Measurements from ENCODE around the gene AQP9.
A peak's percentile ranks its signal among the peaks of the same experiment; 100 is the strongest.
"Not testable (repeated sequence)": the region's sequence is repeated elsewhere in the genome, so short reads cannot be mapped to it uniquely, and the experiment has no call there.

AQP9 gene

DNA sequence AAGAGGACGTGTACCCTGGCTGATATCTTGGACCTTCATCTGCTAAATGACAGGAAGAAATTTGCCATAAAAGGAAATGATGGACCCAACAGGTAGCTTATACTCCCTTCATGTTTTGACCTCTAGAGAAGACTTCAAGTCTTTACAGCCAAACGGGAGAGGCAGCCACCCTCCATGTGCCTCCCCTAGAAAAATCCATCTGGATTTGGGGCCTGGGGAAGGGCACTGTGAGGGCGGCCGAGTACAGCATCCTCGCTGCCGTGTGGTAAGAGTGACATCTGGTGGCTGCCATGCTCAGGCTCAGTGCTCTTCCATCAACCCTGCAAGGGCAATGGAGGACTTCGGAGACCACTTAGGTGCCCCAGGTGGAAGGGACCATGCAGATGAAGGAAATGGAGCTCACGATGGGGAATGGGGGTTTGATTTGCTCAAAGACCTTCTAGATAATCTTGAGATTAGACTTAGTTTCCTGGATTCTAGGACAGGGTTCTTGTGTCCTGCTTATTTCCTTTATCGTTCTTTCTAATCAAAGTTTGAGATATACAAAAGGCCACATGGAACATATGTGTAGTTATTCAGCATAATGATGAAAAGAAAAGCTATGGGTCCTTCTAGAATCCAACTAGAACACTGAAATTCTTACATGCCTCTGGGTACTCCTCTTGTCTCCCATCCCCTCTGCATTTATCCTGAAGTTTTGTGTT is 44.4 kb downstream of the AQP9 start:
- DNase-seq (ENCODE audit: low spot score), result peak; percentile 81

DNA sequence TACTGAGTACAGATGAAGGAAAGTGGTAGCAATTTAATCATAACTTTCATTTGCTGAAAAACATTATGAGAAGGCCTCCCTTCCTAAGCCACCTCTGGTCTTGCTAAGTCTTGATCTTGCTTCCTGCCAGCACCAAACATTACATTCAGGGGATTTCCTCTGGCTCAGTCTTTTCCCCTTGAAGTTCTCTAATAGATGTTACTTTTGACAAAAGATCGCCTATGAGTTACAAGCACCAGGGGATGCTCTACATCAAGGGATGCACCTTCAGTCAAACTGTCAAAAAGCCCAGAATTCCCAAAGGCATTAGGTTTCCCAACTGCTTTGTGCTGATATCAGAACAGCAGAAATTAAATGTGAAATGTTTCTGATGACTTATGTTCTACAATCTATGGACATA is 47.3 kb downstream of the AQP9 start:
- DNase-seq (ENCODE audit: low spot score), result no peak

DNA sequence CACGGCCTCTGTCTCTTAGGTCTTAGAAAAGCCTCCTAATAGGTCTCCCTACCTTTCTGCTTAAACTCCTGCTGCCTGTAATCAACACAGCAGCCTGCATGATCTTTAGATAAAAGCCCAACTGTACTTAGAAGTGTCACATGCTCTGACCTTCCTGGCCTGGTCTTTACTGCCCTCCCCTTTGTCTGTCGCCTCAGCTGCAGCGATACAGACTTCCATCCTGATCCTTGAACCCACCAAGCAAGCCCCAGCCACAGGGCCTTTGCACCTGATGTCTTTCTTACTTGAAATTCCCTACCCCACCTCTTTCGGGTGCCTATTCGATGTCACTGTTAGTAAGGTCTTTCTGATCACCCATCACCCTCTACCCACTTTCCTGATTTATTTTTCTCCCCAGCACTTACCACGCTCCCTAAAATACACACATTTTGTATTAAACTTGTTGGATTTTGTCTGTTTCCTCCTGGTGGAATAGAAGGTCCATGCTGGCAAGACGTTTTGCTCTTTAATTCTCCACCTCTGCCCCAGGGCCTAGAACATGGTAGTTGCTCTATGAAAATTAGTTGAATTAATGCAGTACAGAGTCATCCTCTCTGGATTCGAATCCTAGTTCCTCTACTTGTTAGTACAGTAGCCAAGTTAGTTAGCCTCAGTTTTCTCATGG is 51.1 kb downstream of the AQP9 start:
- no peak for DNase-seq (ENCODE audit: low spot score)

DNA sequence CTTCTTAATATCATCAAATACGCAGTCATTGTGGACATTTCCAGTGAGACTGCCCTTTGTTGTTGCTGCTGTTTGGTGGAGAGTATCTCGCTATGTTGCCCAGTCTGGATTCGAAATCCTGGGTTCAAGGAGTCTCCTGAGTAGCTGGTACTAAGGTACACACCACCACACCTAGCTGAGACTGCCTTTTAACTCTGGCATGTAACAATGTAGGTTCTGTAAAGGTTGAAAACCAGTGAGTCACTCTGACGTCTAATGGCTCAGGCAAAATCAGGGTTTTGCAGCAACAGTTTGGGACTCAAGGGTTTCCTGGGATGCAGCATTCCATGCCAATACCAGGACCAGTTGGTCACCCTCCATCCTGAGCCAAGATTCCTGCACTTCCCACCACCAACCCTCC is 52.2 kb downstream of the AQP9 start:
- DNase-seq (ENCODE audit: low spot score), result no peak

DNA sequence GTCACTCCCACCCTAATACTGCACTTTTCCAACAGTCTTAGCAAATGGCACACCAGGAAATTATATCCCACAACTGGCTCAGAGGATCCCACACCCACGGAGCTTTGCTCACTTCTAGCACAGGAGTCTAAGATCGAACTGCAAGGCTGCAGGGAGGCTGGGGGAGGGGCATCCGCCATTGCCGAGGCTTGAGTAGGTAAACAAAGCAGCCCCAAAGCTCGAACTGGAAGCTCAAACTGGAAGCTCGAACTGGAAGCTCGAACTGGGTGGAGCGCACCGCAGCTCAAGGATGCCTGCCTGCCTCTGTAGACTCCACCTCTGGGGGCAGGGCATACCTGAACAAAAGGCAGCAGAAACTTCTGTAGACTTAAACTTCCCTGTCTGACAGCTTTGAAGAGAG is 55.5 kb downstream of the AQP9 start:
- DNase-seq (ENCODE audit: low spot score), result not testable (repeated sequence)

DNA sequence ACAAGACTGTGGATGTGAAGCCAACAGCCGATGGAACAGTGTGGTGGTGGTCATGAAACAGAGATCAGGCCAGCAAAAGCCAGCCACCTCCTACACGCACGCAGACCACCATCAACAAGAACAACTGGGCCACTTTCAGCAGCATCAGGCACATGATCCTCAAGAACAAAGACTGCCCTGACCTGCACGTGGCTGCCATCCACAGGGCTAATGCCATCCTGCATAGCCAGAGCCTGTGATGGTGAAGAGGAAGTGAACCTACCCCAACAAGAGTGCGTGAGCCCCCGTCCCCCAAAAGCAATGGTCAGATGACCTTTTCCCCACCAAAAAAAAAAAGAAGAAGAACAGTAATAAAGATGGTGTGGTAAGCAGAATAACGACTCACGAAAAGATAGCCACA is 62.6 kb downstream of the AQP9 start:
- no peak for DNase-seq (ENCODE audit: low spot score)

DNA sequence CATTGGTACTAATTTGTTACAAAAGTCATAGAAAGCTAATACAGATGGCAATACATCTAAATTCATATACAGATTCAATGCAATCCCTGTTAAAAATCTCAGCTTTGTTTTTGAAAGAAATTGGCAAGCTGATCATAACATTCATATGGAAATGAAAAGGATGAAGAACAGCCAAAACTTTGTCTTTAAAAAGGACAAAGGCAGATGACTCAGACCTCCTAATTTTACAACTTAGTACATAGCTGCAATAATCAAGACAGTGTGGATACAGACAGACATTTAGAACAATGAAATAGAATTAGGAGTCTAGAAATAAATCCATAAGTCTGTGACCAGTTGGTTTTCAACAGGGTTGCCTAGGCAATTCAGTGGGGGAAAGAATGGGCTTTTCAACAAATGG is 63.3 kb downstream of the AQP9 start:
- DNase-seq (ENCODE audit: low spot score), result no peak

DNA sequence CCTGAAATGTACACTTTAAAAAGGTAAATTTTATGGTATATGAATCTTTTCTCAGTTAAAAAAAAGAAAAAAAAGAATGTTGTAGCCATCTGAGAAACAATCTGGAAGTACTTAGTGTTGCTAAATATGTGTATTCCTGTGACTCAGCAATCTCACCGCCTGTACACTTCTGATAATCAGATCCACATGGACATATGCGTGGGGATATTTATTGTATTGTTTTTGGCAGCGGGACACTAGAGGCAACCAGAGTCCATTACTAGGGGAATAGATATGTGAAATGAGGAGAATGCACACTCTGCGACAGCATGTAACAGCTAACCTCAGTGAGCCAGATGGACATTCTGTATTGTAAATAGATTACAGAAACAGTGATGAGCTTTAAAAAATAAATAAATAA is 65.4 kb downstream of the AQP9 start:
- no peak for DNase-seq (ENCODE audit: low spot score)

DNA sequence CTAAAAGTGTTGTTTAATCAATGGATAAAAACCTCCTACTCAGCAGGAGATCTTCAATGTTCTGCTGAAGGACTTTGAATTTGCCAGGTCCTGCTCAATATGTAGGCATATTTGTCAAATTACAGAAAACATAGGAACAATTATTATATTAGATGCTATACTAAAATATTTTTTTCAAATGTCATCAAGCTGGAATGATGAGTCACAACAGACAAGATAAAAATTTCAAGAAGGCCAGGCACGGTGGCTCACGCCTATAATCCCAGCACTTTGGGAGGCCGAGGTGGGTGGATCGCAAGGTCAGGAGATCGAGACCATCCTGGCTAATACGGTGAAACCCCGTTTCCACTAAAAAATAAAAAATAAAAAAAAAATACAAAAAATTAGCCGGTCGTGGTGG is 68.0 kb downstream of the AQP9 start:
- DNase-seq (ENCODE audit: low spot score), result no peak

DNA sequence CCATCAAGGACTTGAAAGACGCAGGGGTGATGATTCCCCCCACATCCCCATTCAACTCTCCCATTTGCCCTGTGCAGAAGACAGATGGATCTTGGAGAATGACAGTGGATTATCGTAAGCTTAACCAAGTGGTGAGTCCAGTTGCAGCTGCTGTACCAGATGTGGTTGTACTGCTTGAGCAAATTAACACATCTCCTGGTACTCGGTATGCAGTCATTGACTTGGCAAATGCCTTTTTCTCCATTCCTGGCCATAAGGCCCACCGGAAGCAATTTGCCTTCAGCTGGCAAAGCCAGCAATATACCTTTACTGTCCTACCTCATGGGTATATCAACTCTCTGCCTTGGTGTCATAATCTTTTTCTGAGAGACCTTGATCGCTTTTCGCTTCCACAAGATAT is 70.0 kb downstream of the AQP9 start:
- not testable (repeated sequence) for DNase-seq (ENCODE audit: low spot score)

DNA sequence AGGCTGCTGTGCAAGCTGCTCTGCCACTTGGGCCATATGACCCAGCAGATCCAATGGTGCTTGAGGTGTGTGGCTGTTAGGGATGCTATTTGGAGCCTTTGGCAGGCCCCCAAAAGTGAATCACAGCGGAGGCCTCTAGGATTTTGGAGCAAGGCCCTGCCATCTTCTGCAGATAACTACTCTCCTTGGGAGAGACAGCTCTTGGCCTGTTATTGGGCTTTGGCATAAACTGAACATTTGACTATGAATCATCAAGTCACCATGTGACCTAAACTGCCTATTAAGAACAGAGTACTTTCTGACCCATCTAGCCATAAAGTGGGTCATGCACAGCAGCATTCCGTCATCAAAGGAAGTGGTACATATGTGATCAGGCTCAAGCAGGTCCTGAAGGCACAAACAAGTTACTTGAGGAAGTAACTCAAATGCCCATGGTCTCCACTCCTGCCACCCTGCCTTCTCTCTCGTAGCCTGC is 70.9 kb downstream of the AQP9 start:
- not testable (repeated sequence) for DNase-seq (ENCODE audit: low spot score)

DNA sequence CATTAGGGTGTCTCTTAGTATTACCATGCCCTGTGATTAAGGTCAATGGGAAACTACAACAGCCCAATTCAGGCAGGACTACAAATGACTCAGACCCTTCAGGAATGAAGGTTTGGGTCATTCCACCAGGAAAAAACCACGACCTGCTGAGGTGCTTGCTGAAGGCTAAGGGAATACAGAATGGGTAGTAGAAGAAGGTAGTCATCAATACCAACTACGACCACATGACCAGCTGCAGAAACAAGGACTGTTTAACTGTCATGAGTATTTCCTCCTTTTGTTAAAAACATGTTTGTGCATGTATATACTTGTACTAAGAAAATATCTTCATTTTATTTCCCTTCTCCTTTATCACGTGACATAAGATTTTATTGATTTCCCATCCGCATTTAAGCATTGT is 71.8 kb downstream of the AQP9 start:
- DNase-seq (ENCODE audit: low spot score), result not testable (repeated sequence)

DNA sequence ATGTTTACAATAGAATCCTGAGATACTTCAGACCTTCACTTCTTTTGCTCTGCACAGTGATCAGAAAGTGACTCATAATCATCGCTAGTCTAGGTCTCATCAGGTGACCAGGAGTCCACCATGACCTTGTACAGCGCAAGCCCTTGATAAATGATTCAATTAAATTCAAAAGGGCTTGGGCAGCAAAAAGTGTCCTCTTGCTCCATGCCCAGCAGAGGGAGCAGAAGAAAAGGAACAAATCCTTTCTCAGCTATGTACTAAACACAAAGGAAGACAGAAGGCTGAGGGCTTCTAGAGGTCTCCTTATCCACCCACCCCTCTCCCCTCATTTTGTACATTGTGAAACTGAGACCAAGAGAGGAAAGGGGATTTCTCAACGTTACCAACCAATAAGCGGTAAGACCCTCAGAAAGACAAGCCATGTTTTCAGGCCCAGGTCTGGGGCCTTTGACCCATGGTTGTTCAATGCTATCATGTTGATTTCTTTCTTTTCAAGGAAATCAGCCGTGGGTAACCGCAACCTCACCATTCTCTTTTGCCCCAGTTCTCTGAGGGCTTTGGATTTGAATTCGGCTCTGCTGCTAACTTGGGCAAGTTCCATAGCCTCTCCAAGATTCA is 74.8 kb downstream of the AQP9 start:
- DNase-seq (ENCODE audit: low spot score), result peak; percentile 54

DNA sequence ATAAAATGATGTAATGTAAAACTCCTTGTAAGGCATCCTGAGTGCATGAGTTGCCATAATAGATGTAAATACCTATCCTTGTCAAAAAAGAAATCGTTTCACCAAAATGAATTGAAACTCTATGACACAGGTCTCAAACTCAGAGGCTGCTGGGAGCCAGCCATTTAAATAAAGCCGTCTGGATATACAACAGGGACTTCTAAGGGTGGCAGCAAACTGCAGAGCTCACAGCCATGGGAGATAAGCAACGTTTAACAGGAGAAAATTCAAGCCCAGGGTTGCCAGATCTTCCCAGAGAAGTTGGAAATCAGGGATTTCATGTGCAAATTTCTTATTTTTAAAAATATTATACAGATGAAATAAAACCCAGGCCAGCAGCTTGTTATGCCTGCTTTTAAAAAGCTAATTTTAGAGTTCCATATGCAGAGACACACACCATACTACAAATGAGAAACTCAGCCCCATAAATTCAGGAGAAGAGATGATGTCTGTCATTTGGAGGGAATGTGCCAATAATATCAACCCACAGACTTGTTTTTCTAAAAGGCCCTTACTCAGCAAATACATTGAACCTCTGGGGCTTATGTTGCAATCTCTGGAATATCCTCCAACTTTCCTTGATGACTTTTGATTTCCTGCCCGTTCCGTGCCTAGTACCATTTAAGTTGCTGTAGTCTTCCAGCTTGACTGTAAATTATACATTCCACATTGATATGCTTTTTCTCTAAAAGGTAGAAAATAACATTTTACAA is 75.6 kb downstream of the AQP9 start:
- DNase-seq (ENCODE audit: low spot score), result no peak

DNA sequence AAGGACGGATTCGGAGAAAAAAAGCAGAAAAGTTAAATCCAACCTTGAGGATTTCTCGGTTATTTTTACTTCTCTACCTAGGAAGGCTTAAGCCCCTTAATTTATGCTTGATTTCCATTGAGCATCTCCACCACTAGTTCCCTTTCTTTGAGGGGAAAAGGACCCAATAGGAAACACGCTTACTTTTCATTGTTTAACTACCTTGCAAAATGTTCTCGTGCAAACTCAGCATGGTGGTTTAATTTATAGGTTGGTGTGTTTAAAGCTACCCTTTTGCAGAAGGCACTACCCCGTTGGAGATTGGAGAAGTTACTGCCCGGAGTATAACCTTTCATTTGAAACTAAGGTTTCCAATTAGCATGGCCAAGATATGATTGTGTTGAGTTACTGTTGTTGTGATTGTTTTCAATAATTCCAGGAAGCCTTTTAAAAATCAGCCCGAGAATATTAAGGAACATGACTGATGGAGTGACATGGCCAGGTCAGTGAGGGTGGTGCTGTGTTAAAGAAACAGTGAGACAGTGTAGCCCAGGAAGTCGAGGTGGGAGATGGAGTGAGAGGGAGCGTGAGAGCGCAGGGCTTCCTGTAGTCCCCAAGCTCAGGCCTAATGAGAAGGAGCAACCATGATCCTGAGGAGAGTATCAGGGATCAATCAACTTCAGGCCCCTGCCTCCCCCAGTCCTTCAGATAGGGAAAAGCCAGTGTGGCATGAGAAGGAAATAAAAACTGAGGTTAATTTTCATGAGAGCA is 76.6 kb downstream of the AQP9 start:
- DNase-seq (ENCODE audit: low spot score), result no peak

DNA sequence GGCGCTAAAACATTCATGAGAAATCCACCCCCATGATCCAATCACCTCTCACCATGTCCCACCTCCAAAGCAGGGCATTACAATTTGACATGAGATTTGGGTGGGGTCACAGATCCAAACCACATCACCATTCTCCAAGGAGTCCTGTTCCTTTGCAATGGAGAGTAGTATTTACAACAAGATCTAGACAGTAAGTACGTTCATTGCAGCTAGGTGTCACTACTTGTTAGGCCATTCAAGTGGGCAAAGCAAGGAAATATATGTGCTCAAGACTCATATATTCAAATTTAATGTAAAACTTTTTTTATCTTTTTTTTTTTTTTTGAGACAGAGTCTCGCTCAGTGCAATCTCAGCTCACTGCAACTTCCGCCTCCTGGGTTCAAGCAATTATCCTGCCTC is 79.3 kb downstream of the AQP9 start:
- no peak for DNase-seq (ENCODE audit: low spot score)

DNA sequence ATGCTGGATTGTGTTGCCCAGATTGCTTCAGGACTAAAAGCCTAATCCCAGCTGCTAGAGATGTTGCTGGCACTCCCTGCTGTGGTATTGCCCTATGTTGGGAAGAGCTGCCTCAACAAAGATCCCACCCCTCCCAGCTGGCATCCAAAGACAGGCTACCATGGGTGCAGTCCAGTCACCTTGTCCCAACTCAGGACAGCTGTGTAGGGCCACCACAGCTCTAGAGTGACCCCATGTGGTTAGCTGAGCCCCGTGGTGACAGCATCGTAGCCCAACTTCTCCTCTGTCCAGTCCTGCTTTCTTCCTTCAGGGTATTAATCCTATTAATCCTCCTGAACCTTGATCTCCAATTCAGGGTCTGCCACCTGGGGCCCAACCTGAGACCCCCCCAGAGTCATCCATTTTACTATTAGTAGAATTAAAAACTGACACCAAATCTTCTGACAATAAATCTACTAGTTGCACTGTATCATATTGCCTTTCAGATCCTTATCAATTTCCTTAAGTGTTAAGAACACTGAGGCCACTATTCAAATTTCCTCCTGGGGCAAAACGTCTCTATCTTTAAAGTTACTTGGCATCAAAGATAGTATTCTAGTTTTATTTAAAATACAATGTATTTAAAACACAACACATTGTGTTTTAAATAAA is 83.5 kb downstream of the AQP9 start:
- peak; percentile 52 for DNase-seq (ENCODE audit: low spot score)

DNA sequence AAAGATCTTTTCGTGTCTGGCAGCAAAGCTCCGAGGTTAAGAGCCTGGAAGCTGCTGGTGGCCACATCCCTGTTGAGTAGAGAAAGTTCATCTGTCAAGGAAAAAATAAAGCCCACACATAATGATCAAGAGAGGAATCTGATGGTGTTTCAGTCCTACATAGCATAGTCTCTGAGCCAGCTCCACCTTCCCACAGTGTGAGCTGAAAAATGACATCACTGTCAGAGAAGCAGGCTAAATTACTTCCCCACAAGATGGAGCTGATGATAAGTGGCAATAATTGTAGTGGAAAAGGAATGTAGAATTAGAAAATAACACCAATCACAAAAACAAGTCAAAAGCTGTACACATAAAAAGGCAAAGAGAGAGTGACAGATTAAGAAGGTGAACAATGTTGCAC is 84.5 kb downstream of the AQP9 start:
- DNase-seq (ENCODE audit: low spot score), result no peak

DNA sequence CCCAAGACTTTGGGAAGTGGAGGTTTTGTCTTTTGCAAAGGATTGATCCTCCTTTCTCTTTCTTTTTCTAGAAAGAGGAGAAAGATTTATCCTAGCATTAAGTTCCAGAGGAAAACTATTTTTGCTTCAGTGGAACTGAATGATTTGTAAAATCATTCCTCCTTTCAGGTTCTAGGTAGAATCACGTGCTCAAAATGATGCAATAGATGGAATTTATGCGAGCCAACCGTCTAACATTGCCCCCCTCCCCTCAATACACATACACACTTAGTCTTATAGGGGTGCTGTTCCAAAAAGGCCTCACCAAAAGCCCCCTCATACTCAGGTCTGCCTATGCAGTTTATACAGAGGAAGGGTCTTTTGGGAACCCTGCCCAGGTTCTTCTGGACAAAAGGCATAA is 85.3 kb downstream of the AQP9 start:
- DNase-seq (ENCODE audit: low spot score), result no peak

DNA sequence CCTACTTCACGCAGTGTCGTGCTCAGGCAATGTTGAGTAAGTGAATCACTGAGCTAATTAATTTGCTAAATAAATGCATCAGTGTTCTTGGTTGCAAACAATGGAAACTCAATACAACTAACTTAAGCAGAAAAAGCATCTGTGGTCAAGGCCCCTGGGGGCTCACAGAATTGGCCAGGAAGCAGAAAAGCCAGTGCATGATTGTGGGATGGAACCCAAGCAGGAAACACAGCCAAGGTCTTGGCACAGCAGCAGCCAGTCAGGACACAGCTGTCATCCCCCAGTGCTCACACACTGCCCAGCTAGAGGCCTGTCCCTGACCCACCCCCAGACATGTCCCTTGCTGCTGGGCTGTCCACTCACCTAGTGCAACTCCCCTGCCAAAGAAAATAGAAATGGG is 85.9 kb downstream of the AQP9 start:
- DNase-seq (ENCODE audit: low spot score), result no peak

Data from D341Med (cell line).